HG03135 (cell line): ENCODE measurements around the gene HHAT.

Experiments used
- ATAC-seq: cut with Tn5 transposase; IDR thresholded peaks from one replicate; pipeline ENCODE4 v1.9.1; 2021; ENCODE audit warnings: mild to moderate bottlenecking, moderate library complexity; ENCODE audit not compliant: unreplicated experiment

Gene HHAT

DNA sequence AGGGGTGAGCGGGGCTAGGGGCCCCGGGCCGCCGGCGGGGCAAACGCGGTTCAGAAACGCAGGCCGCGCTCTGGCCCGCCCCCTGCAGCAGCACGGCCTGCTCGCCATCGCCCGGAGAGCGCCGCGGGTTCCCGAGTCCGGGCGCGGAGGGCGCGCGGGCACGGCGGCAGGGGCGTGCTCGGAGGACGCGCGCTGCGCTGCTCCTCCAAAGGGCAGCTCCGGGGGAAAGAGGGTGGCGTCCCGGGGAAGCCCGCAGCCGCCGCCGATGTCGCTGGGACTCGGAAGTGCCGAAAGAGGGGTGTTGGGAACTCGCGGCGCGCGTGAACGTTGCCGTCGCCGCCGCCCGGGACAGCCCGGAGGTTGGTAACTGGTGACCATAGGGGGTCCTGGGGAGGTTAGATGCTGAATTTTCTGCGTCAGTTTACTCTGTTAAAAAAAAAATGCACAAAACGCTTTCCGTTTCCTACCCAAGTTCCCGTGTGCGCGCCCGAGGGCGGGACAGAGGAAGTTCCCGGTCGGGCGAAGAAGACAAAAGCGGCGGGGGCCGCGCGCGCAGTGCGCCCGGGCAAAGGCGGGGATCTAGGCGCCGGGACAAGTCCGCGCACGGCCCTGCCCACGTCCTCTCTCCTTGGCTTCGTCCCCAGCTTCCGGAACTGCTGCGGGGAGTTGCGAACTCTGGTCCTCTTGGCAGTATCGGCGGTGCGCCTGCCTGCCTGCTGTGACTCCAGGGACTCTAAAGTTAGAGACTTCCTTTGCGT, at the start of gene HHAT:
HHAT (plus strand) TSS at position 157 of the 758 bp plus-strand sequence. CDS start 20,074 bp downstream, outside the sequence.
- ATAC-seq, result peak; percentile 52

- ATAC-seq, result no peak
These were observed 48.5 kb upstream of the HHAT start for GRCh38 chr1:210280221-210280620.

GRCh38 chr1:210288116-210288515, 40.6 kb upstream of the HHAT start:
- ATAC-seq, result no peak

GRCh38 chr1:210289248-210289647, 39.5 kb upstream of the HHAT start:
- no peak for ATAC-seq

- no peak for ATAC-seq
These were observed 37.5 kb upstream of the HHAT start for GRCh38 chr1:210291081-210291764.

- ATAC-seq, result no peak
These were observed 36.9 kb upstream of the HHAT start for GRCh38 chr1:210291786-210292230.

- ATAC-seq, result no peak
These were observed 36.4 kb upstream of the HHAT start for GRCh38 chr1:210292231-210292871.

GRCh38 chr1:210293171-210293607, 35.5 kb upstream of the HHAT start:
- no peak for ATAC-seq

- no peak for ATAC-seq
These were observed 33.5 kb upstream of the HHAT start for GRCh38 chr1:210294999-210295745.

GRCh38 chr1:210296682-210297081, 32.0 kb upstream of the HHAT start:
- ATAC-seq, result no peak

- ATAC-seq, result no peak
These were observed 30.4 kb upstream of the HHAT start for GRCh38 chr1:210298296-210298695.

DNA sequence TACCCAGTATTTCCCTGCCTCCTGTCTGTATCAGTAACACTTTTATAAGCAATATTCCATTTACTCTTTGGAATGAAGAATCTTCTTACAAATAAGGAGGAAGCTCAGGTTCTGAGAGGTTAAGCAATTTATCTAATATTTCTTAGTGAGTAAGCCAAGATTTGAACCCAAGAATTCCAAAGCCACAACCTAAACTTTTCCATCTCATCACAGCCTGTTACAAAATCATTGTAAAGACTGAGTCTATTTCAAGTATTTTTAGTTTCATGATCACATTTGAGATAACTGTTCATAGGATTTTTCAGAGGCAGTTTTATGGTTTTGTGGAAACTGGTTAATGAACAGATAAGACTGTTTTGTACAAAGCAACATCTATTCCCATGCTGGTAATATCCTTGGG, 29.8 kb upstream of the HHAT start:
- no peak for ATAC-seq

- no peak for ATAC-seq
These were observed 29.2 kb upstream of the HHAT start for GRCh38 chr1:210299501-210299900.

DNA sequence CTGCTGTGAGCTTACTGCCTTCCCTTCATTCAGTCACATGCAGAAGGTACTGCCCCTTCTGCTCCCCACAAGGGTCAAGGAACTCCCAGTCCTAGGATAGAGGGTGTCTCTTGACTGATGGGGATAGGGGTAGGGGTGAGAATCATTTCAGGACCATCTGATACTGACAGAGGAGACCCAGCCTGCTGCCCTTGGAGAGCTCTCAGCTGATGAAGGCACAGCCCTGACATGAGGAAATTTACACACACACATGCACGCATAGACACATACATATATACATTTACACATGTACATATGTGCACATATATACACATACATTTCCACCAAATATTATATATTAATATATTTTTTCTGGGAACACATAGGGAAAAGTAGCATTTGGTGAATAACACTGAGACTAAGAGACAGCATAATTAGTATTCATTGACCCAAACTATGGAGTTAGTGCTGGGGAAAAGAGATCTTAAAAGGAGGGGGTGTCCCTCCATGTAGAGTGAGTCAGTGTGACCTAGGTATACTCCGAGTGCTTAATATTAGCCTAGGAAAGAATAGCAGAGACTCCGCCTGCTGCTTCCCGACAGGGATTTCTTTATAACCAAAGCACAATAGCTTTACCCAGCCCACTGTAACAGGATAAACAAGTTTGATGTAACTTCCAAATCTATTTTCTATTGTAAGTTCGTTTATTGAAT, 27.6 kb upstream of the HHAT start:
- no peak for ATAC-seq

DNA sequence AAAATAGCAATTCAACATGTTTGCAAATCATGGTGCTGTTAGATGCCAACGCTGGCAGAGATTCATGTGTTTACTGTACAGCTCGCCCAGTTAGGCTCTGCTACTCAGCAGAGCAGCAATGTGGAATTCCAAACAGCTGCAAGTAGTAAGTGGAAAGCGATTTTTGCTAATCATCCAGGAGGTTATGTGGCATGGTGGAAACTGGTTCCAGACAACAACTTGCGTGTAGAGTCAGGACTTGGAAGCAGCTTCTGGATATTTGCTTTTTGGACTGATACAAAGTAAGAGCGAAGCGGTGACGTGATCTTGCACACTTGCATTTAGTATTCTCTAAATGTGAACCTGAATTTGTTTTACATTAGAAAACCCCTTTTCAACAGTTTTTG, 27.1 kb upstream of the HHAT start:
- ATAC-seq, result no peak

- ATAC-seq, result no peak
These were observed 26.2 kb upstream of the HHAT start for GRCh38 chr1:210302501-210302900.

DNA sequence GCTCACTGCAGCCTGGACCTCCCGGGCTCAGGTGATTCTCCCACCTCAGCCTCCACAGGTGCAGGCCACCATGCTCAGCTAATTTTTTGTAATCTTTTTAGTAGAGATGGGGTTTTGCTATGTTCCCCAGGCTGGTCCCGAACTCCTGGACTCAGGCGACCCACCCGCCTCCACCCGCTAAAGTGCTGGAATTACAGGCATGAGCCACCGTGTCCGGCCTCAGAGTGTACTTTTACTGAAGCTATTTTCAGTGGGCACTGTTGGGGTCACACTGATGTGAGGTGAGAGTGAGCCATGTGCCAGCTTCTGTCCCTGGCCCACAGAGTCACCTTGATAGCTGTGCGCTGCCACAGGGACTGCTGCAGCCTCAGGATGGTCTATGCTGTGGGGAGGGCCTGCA, 25.3 kb upstream of the HHAT start:
- ATAC-seq, result no peak

DNA sequence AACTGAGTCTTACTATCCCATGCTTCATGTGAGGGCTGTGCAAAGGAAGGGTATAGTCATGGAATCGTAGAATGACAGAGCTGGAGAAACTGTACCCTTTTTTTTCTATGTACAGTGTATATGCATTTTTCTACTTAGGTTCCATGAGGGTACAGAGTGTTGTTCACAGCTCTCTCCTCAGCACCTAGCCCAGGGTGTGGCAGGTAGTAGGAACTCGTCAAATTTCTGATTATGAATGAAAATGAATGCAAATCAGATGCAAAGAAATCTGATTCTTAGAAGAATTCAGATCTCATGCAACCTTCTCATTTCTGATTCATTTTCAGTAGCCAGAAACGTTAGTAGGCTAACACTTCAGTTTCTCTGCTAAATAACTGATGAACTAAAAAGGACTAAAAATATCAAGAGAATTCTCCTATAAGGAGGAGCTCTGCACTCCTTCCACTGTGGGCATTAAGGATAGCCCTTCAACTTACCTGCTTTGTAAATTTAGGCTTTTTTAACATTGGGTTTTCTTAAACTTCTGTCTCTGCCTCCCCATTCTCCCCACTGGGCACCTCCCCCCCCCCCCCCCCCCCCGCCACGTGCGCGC, 18.0 kb upstream of the HHAT start:
- no peak for ATAC-seq

DNA sequence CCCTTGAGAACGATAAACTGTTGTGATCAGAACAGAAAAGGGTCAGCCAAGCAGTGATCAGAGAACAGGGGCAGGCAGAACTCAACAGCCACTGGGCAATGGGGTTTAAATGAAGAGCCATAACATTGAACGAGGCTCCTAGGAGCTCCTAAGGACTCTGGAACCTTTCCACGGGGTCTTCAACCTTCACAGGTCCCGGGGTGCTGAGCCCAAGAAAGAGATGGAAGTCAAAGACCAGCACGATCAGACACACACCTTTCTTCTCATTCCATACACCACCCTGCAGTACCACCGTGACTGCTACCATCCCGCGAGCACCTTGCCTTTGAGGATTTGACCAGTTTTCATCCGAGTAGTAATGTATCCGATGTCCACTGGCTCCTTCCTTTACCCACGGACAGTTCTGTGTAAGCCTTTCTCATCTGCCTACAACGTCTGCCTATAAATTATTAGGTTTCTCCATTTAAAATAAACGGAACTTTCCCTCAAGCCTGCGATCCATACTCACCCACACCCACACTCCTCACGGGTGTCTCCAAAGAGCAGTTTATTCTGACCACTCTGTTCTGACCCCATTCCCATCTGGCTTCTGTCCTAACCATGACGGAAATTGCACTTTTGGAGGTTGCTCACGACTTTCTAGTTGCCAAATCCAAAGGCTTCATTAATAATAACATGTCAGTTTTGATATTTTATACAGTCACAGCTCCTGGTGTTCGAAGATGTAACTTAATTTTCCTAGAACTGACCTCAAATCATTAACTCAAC, 16.8 kb upstream of the HHAT start:
- ATAC-seq, result no peak
